Transverse colon (tissue), 4 donors: ENCODE results near the gene GLIPR1. TPM values are rescaled to one million over a fixed set of nuclear protein-coding genes. Genes with fewer than 3 reads are reported as not detected.
"Not testable (repeated sequence)": the region's sequence is repeated elsewhere in the genome, so short reads cannot be mapped to it uniquely, and the experiment has no call there.

Experiments used
- DNase-seq: peaks from one replicate; pipeline ENCODE4 v3.0.0-alpha.2; 2019
- H3K27ac ChIP-seq, 4 donors: fragments of 200-600 bp; sonication (generic); 2 replicates each; pipeline ENCODE4 v1.5.1; 2016 to 2018; ENCODE audit warnings: inconsistent platforms in 4 of 4
- H3K27me3 ChIP-seq: fragments of 200-600 bp; sonication (generic); 2 replicates; pipeline ENCODE4 v1.5.1; 2017; ENCODE audit warnings: inconsistent platforms
- H3K36me3 ChIP-seq, 4 donors: fragments of 200-600 bp; sonication (generic); 2 replicates each; pipeline ENCODE4 v1.5.1; 2017 to 2019; ENCODE audit warnings: inconsistent platforms in 4 of 4
- H3K4me1 ChIP-seq, 4 donors: fragments of 200-600 bp; sonication (generic); 2 replicates each; pipeline ENCODE4 v1.5.1; 2017 to 2020; ENCODE audit warnings: inconsistent platforms in 4 of 4
- H3K4me3 ChIP-seq, 4 donors: fragments of 200-600 bp; sonication (generic); 1 replicate in 1 of 4; 2 replicates in 3 of 4; pipeline versions ENCODE4 v1.5.1 to v1.6.1; 2017 to 2019; ENCODE audit warnings: inconsistent platforms in 4 of 4
- H3K9me3 ChIP-seq, 2 donors: fragments of 200-600 bp; sonication (generic); 2 replicates each; pipeline ENCODE4 v1.5.1; 2017 to 2019; ENCODE audit warnings: inconsistent platforms in 2 of 2
- CTCF ChIP-seq, 5 experiments: fragments of 200-600 bp in 3 of 5; fragments of 450-650 bp in 2 of 5; sonication (generic) in 3 of 5; IDR thresholded peaks; 1 replicate in 2 of 5; 2 replicates in 3 of 5; pipeline ENCODE4 v1.5.1; 2016 to 2017; ENCODE audit warnings: antibody characterized with exemption in 5 of 5, inconsistent platforms in 3 of 5, mild to moderate bottlenecking in 2 of 5, moderate library complexity in 1 of 5
- EP300 ChIP-seq: sonication (generic); formaldehyde crosslinking; IDR thresholded peaks from one replicate; pipeline ENCODE4 v1.6.1; 2017; ENCODE audit warnings: antibody characterized with exemption, low read depth
- POLR2A ChIP-seq: fragments of 450-650 bp; IDR thresholded peaks from one replicate; pipeline ENCODE4 v1.6.1; 2016; ENCODE audit warnings: antibody characterized with exemption, mild to moderate bottlenecking, moderate library complexity
- POLR2AphosphoS5 ChIP-seq, 3 donors: sonication (generic); formaldehyde crosslinking; IDR thresholded peaks; one replicate each; pipeline ENCODE4 v1.6.1; 2016; ENCODE audit warnings: antibody characterized with exemption in 3 of 3
- WGBS, 2 donors: methylation state at CpG; one replicate each; pipeline ENCODE4 v1.1.5; 2018; ENCODE audit warnings: low coverage in 1 of 2; 5-methylcytosine and 5-hydroxymethylcytosine counted together
- in situ Hi-C, 4 donors: fragments of 200-750 bp; cut with MboI; loops; one replicate each; pipeline versions ENCODE4 v1.15.0 to v1.15.1; 2017; ENCODE audit warnings: low sequenced_read_pairs in 3 of 4, low pct_ligation_motif_present in 1 of 4, low pct_unique_long_range_greater_than_20kb in 1 of 4
- intact Hi-C: fragments of 100-400 bp; cut with DNase I; formaldehyde crosslinking; loops from one replicate; pipeline ENCODE4 v1.15.1; 2023; ENCODE audit warnings: low total_unique reads
- total RNA-seq, 4 donors: library from RNA; depleted of rRNA; stranded (reverse); fragments of >200 nt; gene quantifications; one replicate each; pipeline ENCODE4 v1.1.0, GENCODE V29; 2016

GLIPR1 gene
- total RNA-seq, 4 donors from 2014 or later = 3.3 to 10.6 (median 3.6) TPM

- in situ Hi-C loops (no loop called here), intact Hi-C loops (no loop called here)
- no peak overlapping the region for H3K27ac ChIP-seq
- peaks cover 0 to 13% (median 0%) of the 10 kb centered on the region in 4 donors for H3K4me1 ChIP-seq
- H3K4me3 ChIP-seq = no peak overlapping the region
- 82 to 86% methylated on average over 2 of the region's 2 CpGs for WGBS, 2 donors
- no peaks in the 10 kb centered on the region for H3K27me3 ChIP-seq
- no peaks in the 10 kb centered on the region for H3K36me3 ChIP-seq
- DNase-seq = no peak
- H3K9me3 ChIP-seq = peaks cover 0 to 6% of the 10 kb centered on the region in 2 donors
- TF ChIP-seq POLR2A = no peak
- no peak for TF ChIP-seq CTCF (IDR thresholded peaks at IDR 0.05)
- no peak for TF ChIP-seq EP300
- no peak for TF ChIP-seq POLR2AphosphoS5 (IDR thresholded peaks at IDR 0.05)
Observed at GRCh38 chr12:75439048-75439447, 41.5 kb upstream of the GLIPR1 start.

DNA sequence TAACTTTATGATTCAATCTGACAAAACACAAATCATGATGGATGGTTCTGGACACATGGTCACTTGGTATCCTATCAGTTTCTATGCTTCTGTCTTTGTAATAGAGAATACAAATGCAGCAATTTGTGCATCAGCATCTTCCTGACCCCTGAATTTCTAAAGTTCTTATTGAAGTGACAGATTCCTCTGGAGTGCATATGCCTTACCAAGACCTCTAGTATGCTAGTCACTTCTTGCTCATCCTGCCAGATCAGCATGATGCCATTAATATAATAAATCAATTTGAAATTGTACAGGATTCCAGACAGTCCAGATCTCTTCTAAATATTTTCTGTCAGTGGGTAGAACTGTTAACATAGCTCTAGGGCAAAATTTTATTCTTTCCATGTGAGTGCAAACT lies 40.6 kb upstream of the GLIPR1 start:
- H3K27ac ChIP-seq = no peak overlapping the region
- H3K9me3 ChIP-seq = peaks cover 0 to 6% of the 10 kb centered on the region in 2 donors
- DNase-seq = no peak
- peaks cover 0 to 13% (median 0%) of the 10 kb centered on the region in 4 donors for H3K4me1 ChIP-seq
- H3K27me3 ChIP-seq = no peaks in the 10 kb centered on the region
- no peaks in the 10 kb centered on the region for H3K36me3 ChIP-seq
- H3K4me3 ChIP-seq = no peak overlapping the region
- intact Hi-C loops = no loop called here
- in situ Hi-C loops = no loop called here
- TF ChIP-seq CTCF (IDR thresholded peaks at IDR 0.05) (no peak), POLR2A (no peak), POLR2AphosphoS5 (IDR thresholded peaks at IDR 0.05) (no peak), EP300 (no peak)

DNA sequence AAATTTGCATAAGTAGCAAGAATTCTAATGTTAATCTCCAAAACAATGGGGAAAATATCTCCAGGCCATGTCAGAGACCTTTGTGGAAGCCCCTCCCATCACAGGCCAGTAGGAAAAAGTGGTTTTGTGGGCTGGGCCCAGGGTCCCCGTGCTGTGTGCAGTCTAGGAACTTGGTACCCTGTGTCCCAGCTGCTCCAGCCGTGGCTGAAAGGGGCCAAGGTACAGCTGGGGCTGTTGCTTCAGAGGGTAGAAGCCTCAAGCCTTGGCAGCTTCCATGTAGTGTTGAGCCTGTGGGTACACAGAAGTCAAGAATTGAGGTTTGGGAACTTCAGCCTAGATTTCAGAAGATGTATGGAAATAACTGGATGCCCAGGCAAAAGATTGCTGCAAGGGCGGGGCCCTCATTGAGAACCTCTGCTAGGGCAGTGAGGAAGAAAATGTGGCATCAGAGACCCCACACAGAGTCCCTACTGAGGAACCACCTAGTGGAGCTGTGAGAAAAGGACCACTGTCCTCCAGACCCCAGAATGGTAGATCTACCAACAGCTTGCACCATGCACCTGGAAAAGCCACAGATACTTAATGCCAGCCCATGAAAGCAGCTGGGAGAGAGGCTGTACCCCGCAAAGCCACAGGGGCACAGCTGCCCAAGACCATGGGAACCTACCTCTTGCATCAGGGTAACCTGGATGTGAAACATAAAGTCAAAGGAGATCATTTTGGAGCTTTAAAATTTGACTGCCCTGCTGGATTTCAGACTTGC lies 38.7 kb upstream of the GLIPR1 start:
- 74% methylated on average over 4 of the region's 4 CpGs; no CpG with 5 or more reads in 1 of the 2 donors for WGBS, 2 donors
- H3K4me1 ChIP-seq = peaks cover 0 to 13% (median 0%) of the 10 kb centered on the region in 4 donors
- H3K4me3 ChIP-seq, H3K27me3 ChIP-seq, DNase-seq, in situ Hi-C loops, H3K27ac ChIP-seq, H3K9me3 ChIP-seq, intact Hi-C loops, H3K36me3 ChIP-seq: not testable (repeated sequence)

- in situ Hi-C loops = not testable (repeated sequence)
Observed at GRCh38 chr12:75442454-75442853, 38.1 kb upstream of the GLIPR1 start.

GRCh38 chr12:75443709-75444108 lies 36.8 kb upstream of the GLIPR1 start:
- Histone ChIP-seq H3K9me3 (no peaks in the 10 kb centered on the region), H3K36me3 (no peaks in the 10 kb centered on the region), H3K4me3 (no peak overlapping the region), H3K27me3 (no peaks in the 10 kb centered on the region), H3K4me1 (peaks cover 0 to 13% (median 0%) of the 10 kb centered on the region in 4 donors), H3K27ac (no peak overlapping the region)
- no peak for DNase-seq
- in situ Hi-C loops = no loop called here
- intact Hi-C loops = no loop called here
- 58 to 75% methylated on average over 3 of the region's 3 CpGs for WGBS, 2 donors
- TF ChIP-seq EP300 (no peak), POLR2A (no peak), CTCF (IDR thresholded peaks at IDR 0.05) (no peak), POLR2AphosphoS5 (IDR thresholded peaks at IDR 0.05) (no peak)

More at GRCh38 chr12:75442454-75442853, 38.1 kb upstream of the GLIPR1 start:
- H3K36me3 ChIP-seq, DNase-seq, intact Hi-C loops, H3K9me3 ChIP-seq, H3K27me3 ChIP-seq, H3K4me3 ChIP-seq, H3K27ac ChIP-seq: not testable (repeated sequence)
- WGBS, 2 donors = 34 to 50% methylated on average over 2 to 3 of the region's 3 CpGs
- H3K4me1 ChIP-seq = peaks cover 0 to 13% (median 0%) of the 10 kb centered on the region in 4 donors
